Measurements from ENCODE around the gene PKN1.
"Not testable (repeated sequence)": the region's sequence is repeated elsewhere in the genome, so short reads cannot be mapped to it uniquely, and the experiment has no call there.

PKN1 gene

GRCh38 chr19:14450168-14450874 lies 17.2 kb downstream of the PKN1 start:
- Histone ChIP-seq H3K36me3 (ENCODE audit: control insufficient read depth, insufficient read depth, low read length) (peaks cover 54% of the 10 kb centered on the region), H3K4me1 (ENCODE audit: control insufficient read depth, insufficient read depth, low read length) (peaks cover 2% of the 10 kb centered on the region; the same call in 1 of the 2 replicates), H3K4me3 (ENCODE audit: low read depth, low read length) (no peak overlapping the region), H3K27me3 (ENCODE audit: control insufficient read depth, insufficient read depth, low read length) (no peaks in the 10 kb centered on the region), H3K9me3 (ENCODE audit: control insufficient read depth, insufficient read depth, low read depth, low read length) (no peaks in the 10 kb centered on the region), H3K9ac (ENCODE audit: low read length) (no peak overlapping the region), H3K27ac (ENCODE audit: low read depth, low read length) (no peak overlapping the region)

GRCh38 chr19:14450876-14451275 lies 17.8 kb downstream of the PKN1 start:
- Histone ChIP-seq H3K36me3 (ENCODE audit: control insufficient read depth, insufficient read depth, low read length) (peaks cover 53% of the 10 kb centered on the region), H3K4me3 (ENCODE audit: low read depth, low read length) (no peak overlapping the region), H3K27me3 (ENCODE audit: control insufficient read depth, insufficient read depth, low read length) (no peaks in the 10 kb centered on the region), H3K9me3 (ENCODE audit: control insufficient read depth, insufficient read depth, low read depth, low read length) (no peaks in the 10 kb centered on the region), H3K27ac (ENCODE audit: low read depth, low read length) (no peak overlapping the region), H3K9ac (ENCODE audit: low read length) (no peak overlapping the region), H3K4me1 (ENCODE audit: control insufficient read depth, insufficient read depth, low read length) (peaks cover 2% of the 10 kb centered on the region; the same call in 1 of the 2 replicates)

- H3K27me3 ChIP-seq (ENCODE audit: control insufficient read depth, insufficient read depth, low read length); H3K9me3 ChIP-seq (ENCODE audit: control insufficient read depth, insufficient read depth, low read depth, low read length); H3K27ac ChIP-seq (ENCODE audit: low read depth, low read length); H3K4me1 ChIP-seq (ENCODE audit: control insufficient read depth, insufficient read depth, low read length); H3K9ac ChIP-seq (ENCODE audit: low read length); H3K4me3 ChIP-seq (ENCODE audit: low read depth, low read length): not testable (repeated sequence)
- peaks cover 39% of the 10 kb centered on the region for H3K36me3 ChIP-seq (ENCODE audit: control insufficient read depth, insufficient read depth, low read length)
Observed at GRCh38 chr19:14452303-14452702, 19.2 kb downstream of the PKN1 start.

GRCh38 chr19:14459703-14460102 lies 26.6 kb downstream of the PKN1 start:
- no peak overlapping the region for H3K9ac ChIP-seq (ENCODE audit: low read length)
- H3K4me1 ChIP-seq (ENCODE audit: control insufficient read depth, insufficient read depth, low read length), result no peaks in the 10 kb centered on the region
- no peaks in the 10 kb centered on the region for H3K27me3 ChIP-seq (ENCODE audit: control insufficient read depth, insufficient read depth, low read length)
- H3K4me3 ChIP-seq (ENCODE audit: low read depth, low read length), result no peak overlapping the region
- H3K9me3 ChIP-seq (ENCODE audit: control insufficient read depth, insufficient read depth, low read depth, low read length), result no peaks in the 10 kb centered on the region
- peaks cover 27% of the 10 kb centered on the region for H3K36me3 ChIP-seq (ENCODE audit: control insufficient read depth, insufficient read depth, low read length)
- H3K27ac ChIP-seq (ENCODE audit: low read depth, low read length), result no peak overlapping the region

- no peak overlapping the region for H3K27ac ChIP-seq (ENCODE audit: low read depth, low read length)
- no peaks in the 10 kb centered on the region for H3K27me3 ChIP-seq (ENCODE audit: control insufficient read depth, insufficient read depth, low read length)
- H3K4me1 ChIP-seq (ENCODE audit: control insufficient read depth, insufficient read depth, low read length), result no peaks in the 10 kb centered on the region
- H3K9ac ChIP-seq (ENCODE audit: low read length), result no peak overlapping the region
- no peaks in the 10 kb centered on the region for H3K9me3 ChIP-seq (ENCODE audit: control insufficient read depth, insufficient read depth, low read depth, low read length)
- no peak overlapping the region for H3K4me3 ChIP-seq (ENCODE audit: low read depth, low read length)
- peaks cover 27% of the 10 kb centered on the region for H3K36me3 ChIP-seq (ENCODE audit: control insufficient read depth, insufficient read depth, low read length)
Observed at GRCh38 chr19:14460935-14461334, 27.8 kb downstream of the PKN1 start.

- H3K27ac ChIP-seq (ENCODE audit: low read depth, low read length); H3K4me3 ChIP-seq (ENCODE audit: low read depth, low read length); H3K9ac ChIP-seq (ENCODE audit: low read length); H3K9me3 ChIP-seq (ENCODE audit: control insufficient read depth, insufficient read depth, low read depth, low read length); H3K4me1 ChIP-seq (ENCODE audit: control insufficient read depth, insufficient read depth, low read length); H3K27me3 ChIP-seq (ENCODE audit: control insufficient read depth, insufficient read depth, low read length): not testable (repeated sequence)
- H3K36me3 ChIP-seq (ENCODE audit: control insufficient read depth, insufficient read depth, low read length), result peaks cover 35% of the 10 kb centered on the region
Observed at GRCh38 chr19:14462401-14462800, 29.3 kb downstream of the PKN1 start.

GRCh38 chr19:14463747-14464146 lies 30.6 kb downstream of the PKN1 start:
- Histone ChIP-seq H3K4me3 (ENCODE audit: low read depth, low read length) (no peak overlapping the region), H3K36me3 (ENCODE audit: control insufficient read depth, insufficient read depth, low read length) (peaks cover 41% of the 10 kb centered on the region), H3K27me3 (ENCODE audit: control insufficient read depth, insufficient read depth, low read length) (no peaks in the 10 kb centered on the region), H3K27ac (ENCODE audit: low read depth, low read length) (no peak overlapping the region), H3K4me1 (ENCODE audit: control insufficient read depth, insufficient read depth, low read length) (no peaks in the 10 kb centered on the region), H3K9me3 (ENCODE audit: control insufficient read depth, insufficient read depth, low read depth, low read length) (no peaks in the 10 kb centered on the region), H3K9ac (ENCODE audit: low read length) (no peak overlapping the region)

GRCh38 chr19:14467391-14467790 lies 34.3 kb downstream of the PKN1 start:
- Histone ChIP-seq H3K4me1 (ENCODE audit: control insufficient read depth, insufficient read depth, low read length) (no peaks in the 10 kb centered on the region), H3K9me3 (ENCODE audit: control insufficient read depth, insufficient read depth, low read depth, low read length) (no peaks in the 10 kb centered on the region), H3K4me3 (ENCODE audit: low read depth, low read length) (no peak overlapping the region), H3K9ac (ENCODE audit: low read length) (no peak overlapping the region), H3K36me3 (ENCODE audit: control insufficient read depth, insufficient read depth, low read length) (peaks cover 54% of the 10 kb centered on the region), H3K27me3 (ENCODE audit: control insufficient read depth, insufficient read depth, low read length) (no peaks in the 10 kb centered on the region), H3K27ac (ENCODE audit: low read depth, low read length) (no peak overlapping the region)

- H3K27ac ChIP-seq (ENCODE audit: low read depth, low read length), result no peak overlapping the region
- H3K4me3 ChIP-seq (ENCODE audit: low read depth, low read length), result no peak overlapping the region
- no peaks in the 10 kb centered on the region for H3K27me3 ChIP-seq (ENCODE audit: control insufficient read depth, insufficient read depth, low read length)
- H3K9ac ChIP-seq (ENCODE audit: low read length), result no peak overlapping the region
- peaks cover 51% of the 10 kb centered on the region for H3K36me3 ChIP-seq (ENCODE audit: control insufficient read depth, insufficient read depth, low read length)
- H3K4me1 ChIP-seq (ENCODE audit: control insufficient read depth, insufficient read depth, low read length), result no peaks in the 10 kb centered on the region
- no peaks in the 10 kb centered on the region for H3K9me3 ChIP-seq (ENCODE audit: control insufficient read depth, insufficient read depth, low read depth, low read length)
Observed at GRCh38 chr19:14467816-14468215, 34.7 kb downstream of the PKN1 start.

- no peaks in the 10 kb centered on the region for H3K9me3 ChIP-seq (ENCODE audit: control insufficient read depth, insufficient read depth, low read depth, low read length)
- H3K36me3 ChIP-seq (ENCODE audit: control insufficient read depth, insufficient read depth, low read length), result peaks cover 39% of the 10 kb centered on the region
- no peak overlapping the region for H3K4me3 ChIP-seq (ENCODE audit: low read depth, low read length)
- no peaks in the 10 kb centered on the region; the same call in 1 of the 2 replicates for H3K27me3 ChIP-seq (ENCODE audit: control insufficient read depth, insufficient read depth, low read length)
- H3K9ac ChIP-seq (ENCODE audit: low read length), result no peak overlapping the region
- H3K27ac ChIP-seq (ENCODE audit: low read depth, low read length), result no peak overlapping the region
- peaks cover 6% of the 10 kb centered on the region for H3K4me1 ChIP-seq (ENCODE audit: control insufficient read depth, insufficient read depth, low read length)
Observed at GRCh38 chr19:14470031-14470876, 37.1 kb downstream of the PKN1 start.
